CD4-positive, alpha-beta T cell (primary cell): Measurements from ENCODE around the gene PRKN. TPM values are rescaled to one million over a fixed set of nuclear protein-coding genes. Genes with fewer than 3 reads are reported as not detected.

Source experiments
- ATAC-seq: fragments of 200-7000 bp; cut with Tn5 transposase; one replicate; pipeline ENCODE4 v1.10.0; 2022; ENCODE audit warnings: mild to moderate bottlenecking; ENCODE audit not compliant: poor library complexity
- CTCF ChIA-PET: fragments of 350-600 bp; sonication (Branson Sonifier 250); formaldehyde crosslinking; loops from one replicate; lab custom pipeline; 2021; ENCODE audit warnings: antibody characterized with exemption, inconsistent platforms; lab: Charles Lee
- POLR2A ChIA-PET: fragments of 350-600 bp; sonication (Branson Sonifier 250); formaldehyde crosslinking; loops from one replicate; lab custom pipeline; 2021; ENCODE audit warnings: antibody characterized with exemption, inconsistent platforms; lab: Charles Lee
- DNase-seq, 14 experiments: peaks; one replicate each; pipeline ENCODE4 v3.0.0-alpha.2; 2013 to 2020; ENCODE audit warnings: mixed read lengths in 2 of 14
- H3K27ac ChIP-seq, 2 donors: one replicate each; pipeline versions ENCODE4 v1.5.1 to v1.7.0; 2013; ENCODE audit warnings: low read length in 2 of 2, low read depth in 1 of 2, mild to moderate bottlenecking in 1 of 2
- H3K27me3 ChIP-seq, 2 experiments: 1 replicate in 1 of 2; 2 replicates in 1 of 2; pipeline versions ENCODE4 v1.6.1 to v1.7.0; 2013; ENCODE audit warnings: low read length in 2 of 2, control low read depth in 1 of 2, mild to moderate bottlenecking in 1 of 2, moderate library complexity in 1 of 2; ENCODE audit not compliant: insufficient read depth in 2 of 2, control insufficient read depth in 1 of 2
- H3K36me3 ChIP-seq: one replicate; pipeline ENCODE4 v1.6.1; 2013; ENCODE audit warnings: low read length, control low read depth; ENCODE audit not compliant: insufficient read depth
- H3K4me1 ChIP-seq: one replicate; pipeline ENCODE4 v1.6.1; 2013; ENCODE audit warnings: low read length, control low read depth; ENCODE audit not compliant: insufficient read depth
- H3K4me3 ChIP-seq: one replicate; pipeline ENCODE4 v1.5.1; 2013; ENCODE audit warnings: mild to moderate bottlenecking, low read length, moderate library complexity
- H3K9me3 ChIP-seq, 2 experiments: 1 replicate in 1 of 2; 2 replicates in 1 of 2; pipeline versions ENCODE4 v1.6.1 to v1.7.0; 2013; ENCODE audit warnings: low read length in 2 of 2, mild to moderate bottlenecking in 2 of 2, control low read depth in 1 of 2, moderate library complexity in 1 of 2; ENCODE audit not compliant: control insufficient read depth in 1 of 2, insufficient read depth in 1 of 2
- H3K27ac Mint-ChIP-seq: one replicate; pipeline ENCODE4 v1.8.0; 2020; ENCODE audit warnings: mixed read lengths
- H3K27me3 Mint-ChIP-seq: one replicate; pipeline ENCODE4 v1.8.0; 2021; ENCODE audit warnings: mixed read lengths
- H3K36me3 Mint-ChIP-seq: one replicate; pipeline ENCODE4 v1.8.0; 2021; ENCODE audit warnings: low read depth, mixed read lengths
- H3K4me1 Mint-ChIP-seq: one replicate; pipeline ENCODE4 v1.8.0; 2021; ENCODE audit warnings: low read depth, mixed read lengths
- H3K4me3 Mint-ChIP-seq: one replicate; pipeline ENCODE4 v1.8.0; 2020; ENCODE audit warnings: mild to moderate bottlenecking, mixed read lengths
- H3K9me3 Mint-ChIP-seq: one replicate; pipeline ENCODE4 v1.8.0; 2020; ENCODE audit warnings: mixed read lengths
- intact Hi-C, 2 experiments: fragments of 100-400 bp; cut with DNase I in 1 of 2; cut with micrococcal nuclease in 1 of 2; formaldehyde crosslinking; loops; one replicate each; pipeline versions ENCODE4 v1.15.1 to v1.9.0; 2023 to 2025; cut with DNase I, micrococcal nuclease
- total RNA-seq, 174 experiments: library from RNA in 2 of 174; stranded (reverse) in 2 of 174; gene quantifications; one replicate each; pipeline ENCODE4 v1.2.3 and lab custom pipeline; 2021 to 2026
- TF ChIP-seq, protein P1 (sequence below): fragments of 200-600 bp; IDR thresholded peaks from one replicate; pipeline ENCODE4 v1.8.0; 2022; ENCODE audit warnings: antibody characterized with exemption, mild to moderate bottlenecking

The PRKN gene
- total RNA-seq, 2 experiments from 2014 or later: 5.2 to 5.4 TPM

DNA sequence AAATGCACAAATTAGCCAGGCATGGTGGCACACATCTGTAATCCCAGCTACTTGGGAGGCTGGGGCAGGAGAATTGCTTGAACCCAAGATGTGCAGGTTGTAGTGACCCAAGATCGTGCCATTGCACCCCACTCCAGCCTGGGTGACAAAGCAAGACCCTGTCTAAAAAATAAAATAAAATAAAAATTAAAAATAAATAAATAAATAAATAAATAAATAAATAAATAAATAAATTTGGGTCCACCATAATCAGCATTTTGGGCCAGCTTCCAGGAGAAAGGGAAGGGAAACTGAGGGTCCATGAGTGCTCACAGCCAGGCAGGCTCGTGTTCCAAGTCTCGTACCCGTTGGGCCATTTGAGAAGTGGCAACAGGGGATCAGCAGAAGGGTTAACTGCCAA is 1322.1 kb downstream of the PRKN start:
- H3K4me3 Mint-ChIP-seq: no peak overlapping the region
- ChIA-PET POLR2A (no interaction called here), CTCF (no interaction called here)
- H3K9me3 Mint-ChIP-seq: no peaks in the 10 kb centered on the region
- intact Hi-C loops: no loop called here
- no peak for DNase-seq
- Histone ChIP-seq H3K4me1 (no peaks in the 10 kb centered on the region), H3K27ac (no peak overlapping the region), H3K36me3 (no peaks in the 10 kb centered on the region), H3K27me3 (peaks cover 0 to 3% of the 10 kb centered on the region in 2 experiments), H3K9me3 (no peaks in the 10 kb centered on the region), H3K4me3 (no peak overlapping the region)
- no peak overlapping the region for H3K27ac Mint-ChIP-seq
- H3K36me3 Mint-ChIP-seq: no peaks in the 10 kb centered on the region
- H3K4me1 Mint-ChIP-seq: no peaks in the 10 kb centered on the region
- peaks cover 8% of the 10 kb centered on the region for H3K27me3 Mint-ChIP-seq
- TF ChIP-seq, protein P1, sequence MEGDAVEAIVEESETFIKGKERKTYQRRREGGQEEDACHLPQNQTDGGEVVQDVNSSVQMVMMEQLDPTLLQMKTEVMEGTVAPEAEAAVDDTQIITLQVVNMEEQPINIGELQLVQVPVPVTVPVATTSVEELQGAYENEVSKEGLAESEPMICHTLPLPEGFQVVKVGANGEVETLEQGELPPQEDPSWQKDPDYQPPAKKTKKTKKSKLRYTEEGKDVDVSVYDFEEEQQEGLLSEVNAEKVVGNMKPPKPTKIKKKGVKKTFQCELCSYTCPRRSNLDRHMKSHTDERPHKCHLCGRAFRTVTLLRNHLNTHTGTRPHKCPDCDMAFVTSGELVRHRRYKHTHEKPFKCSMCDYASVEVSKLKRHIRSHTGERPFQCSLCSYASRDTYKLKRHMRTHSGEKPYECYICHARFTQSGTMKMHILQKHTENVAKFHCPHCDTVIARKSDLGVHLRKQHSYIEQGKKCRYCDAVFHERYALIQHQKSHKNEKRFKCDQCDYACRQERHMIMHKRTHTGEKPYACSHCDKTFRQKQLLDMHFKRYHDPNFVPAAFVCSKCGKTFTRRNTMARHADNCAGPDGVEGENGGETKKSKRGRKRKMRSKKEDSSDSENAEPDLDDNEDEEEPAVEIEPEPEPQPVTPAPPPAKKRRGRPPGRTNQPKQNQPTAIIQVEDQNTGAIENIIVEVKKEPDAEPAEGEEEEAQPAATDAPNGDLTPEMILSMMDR: no peak
- ATAC-seq: no peak

DNA sequence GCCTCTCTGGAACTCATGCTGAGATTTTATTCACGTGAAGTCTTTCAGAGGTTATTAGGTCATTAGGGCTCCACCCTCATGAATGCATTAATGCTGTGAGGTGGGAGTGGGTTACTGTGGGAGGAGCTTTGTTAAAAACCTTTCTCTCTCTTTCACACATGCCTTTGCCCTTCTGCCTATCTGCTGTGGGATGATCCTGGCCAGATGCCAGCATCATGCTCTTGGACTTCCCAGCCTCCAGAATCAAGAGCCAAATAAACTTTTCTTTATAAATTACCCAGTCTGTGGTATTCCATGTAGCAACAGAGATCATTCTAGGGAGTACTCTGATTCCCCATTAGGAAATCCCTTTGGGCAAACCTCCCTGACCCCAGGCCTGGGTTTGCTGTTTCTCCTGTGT is 1323.8 kb downstream of the PRKN start:
- POLR2A ChIA-PET: no interaction called here
- TF ChIP-seq, protein P1: no peak
- intact Hi-C loops: no loop called here
- Mint-ChIP-seq H3K27ac (no peak overlapping the region), H3K27me3 (peaks cover 8% of the 10 kb centered on the region), H3K4me1 (no peaks in the 10 kb centered on the region), H3K4me3 (no peak overlapping the region), H3K36me3 (no peaks in the 10 kb centered on the region), H3K9me3 (no peaks in the 10 kb centered on the region)
- Histone ChIP-seq H3K4me1 (no peaks in the 10 kb centered on the region), H3K36me3 (no peaks in the 10 kb centered on the region), H3K27ac (no peak overlapping the region), H3K9me3 (no peaks in the 10 kb centered on the region), H3K4me3 (no peak overlapping the region), H3K27me3 (peaks cover 0 to 3% of the 10 kb centered on the region in 2 experiments)
- DNase-seq: no peak
- no peak for ATAC-seq
- CTCF ChIA-PET: no interaction called here

DNA sequence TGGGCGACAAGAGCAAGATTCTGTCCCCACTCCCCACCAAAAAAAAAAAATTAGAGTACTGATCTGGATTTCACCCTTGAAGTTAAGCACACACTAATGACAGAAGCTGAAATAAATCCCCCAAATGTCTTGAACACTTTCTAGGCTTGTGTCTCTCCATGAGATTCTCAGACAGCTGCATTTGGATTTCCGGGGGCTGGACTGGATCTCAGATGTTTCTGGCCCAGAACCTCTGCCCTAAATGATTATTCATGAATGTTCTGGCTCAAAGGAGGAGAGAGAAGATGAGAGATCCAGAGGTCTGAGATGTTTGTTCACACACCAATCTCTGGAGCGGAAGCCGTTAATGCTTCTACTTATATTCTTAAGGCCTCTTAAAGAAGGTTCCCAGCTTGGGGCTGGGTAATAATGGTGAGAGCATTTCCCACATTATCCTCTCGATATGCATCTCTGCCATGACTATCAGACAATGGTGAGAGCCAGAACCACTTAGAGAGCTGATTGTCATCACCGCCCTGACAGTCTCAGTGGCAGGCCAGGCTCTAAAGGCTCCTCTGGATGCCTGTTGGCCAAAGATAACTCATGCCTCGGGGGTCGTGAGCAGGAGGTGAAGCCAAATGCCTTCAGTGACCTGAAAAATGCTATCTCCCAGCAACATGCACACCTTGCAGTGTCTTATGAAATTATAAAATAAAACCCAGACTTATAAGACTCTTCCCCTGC is 1325.8 kb downstream of the PRKN start:
- no peaks in the 10 kb centered on the region for H3K9me3 ChIP-seq
- no peaks in the 10 kb centered on the region for H3K36me3 ChIP-seq
- POLR2A ChIA-PET: no interaction called here
- TF ChIP-seq, protein P1: no peak
- ATAC-seq (no peak), DNase-seq (no peak)
- intact Hi-C loops: no loop called here
- no peaks in the 10 kb centered on the region for H3K36me3 Mint-ChIP-seq
- H3K4me3 Mint-ChIP-seq: no peak overlapping the region
- no peaks in the 10 kb centered on the region for H3K9me3 Mint-ChIP-seq
- H3K27ac Mint-ChIP-seq: no peak overlapping the region
- H3K4me1 ChIP-seq: no peaks in the 10 kb centered on the region
- CTCF ChIA-PET: interaction anchor here (1.6 kb wide), 1 partner anchor 17 kb away, joined by 4 read pairs; no protein-coding TSS in a partner anchor
- peaks cover 8% of the 10 kb centered on the region for H3K27me3 Mint-ChIP-seq
- no peak overlapping the region for H3K27ac ChIP-seq
- H3K4me1 Mint-ChIP-seq: no peaks in the 10 kb centered on the region
- H3K27me3 ChIP-seq: peaks cover 0 to 3% of the 10 kb centered on the region in 2 experiments
- no peak overlapping the region for H3K4me3 ChIP-seq
